Measurements from ENCODE around the gene SIK3. TPM values are rescaled to one million over a fixed set of nuclear protein-coding genes. Genes with fewer than 3 reads are reported as not detected.

SIK3 gene
- total RNA-seq, 1 experiment from 2014 or later = 34.4 TPM

GRCh38 chr11:117062498-117062897 is 35.7 kb downstream of the SIK3 start (continued):
- TF ChIP-seq PRDM15 (CRISPR knock-in tag; IDR thresholded peaks at IDR 0.05) (no peak), STAT6 (CRISPR knock-in tag; conservative IDR thresholded peaks at IDR 0.05; ENCODE audit: low read depth) (no peak)

- TF ChIP-seq KAT7 (CRISPR knock-in tag; IDR thresholded peaks at IDR 0.05; ENCODE audit: borderline replicate concordance) (no peak), CREM (CRISPR knock-in tag; IDR thresholded peaks at IDR 0.05) (no peak)
- Mint-ChIP-seq H3K27ac (no peak overlapping the region), H3K4me3 (no peak overlapping the region), H3K36me3 (no peaks in the 10 kb centered on the region), H3K9me3 (no peaks in the 10 kb centered on the region), H3K4me1 (peaks cover 25% of the 10 kb centered on the region), H3K27me3 (ENCODE audit: low read depth) (no peaks in the 10 kb centered on the region)
- ATAC-seq = no peak
- ChIA-PET CTCF (no interaction called here), POLR2A (no interaction called here)
- no peak for DNase-seq (ENCODE audit: low spot score)
These were observed 37.0 kb downstream of the SIK3 start for GRCh38 chr11:117061256-117061655.

- ATAC-seq (no peak), DNase-seq (ENCODE audit: low spot score) (no peak)
- H3K9me3 Mint-ChIP-seq = no peaks in the 10 kb centered on the region
- H3K4me1 Mint-ChIP-seq = peaks cover 24% of the 10 kb centered on the region
- no peak overlapping the region for H3K4me3 Mint-ChIP-seq
- CTCF ChIA-PET = interaction anchor here (1.2 kb wide), 1 partner anchor 46 kb away, joined by 4 read pairs; no protein-coding TSS in a partner anchor
- H3K27me3 Mint-ChIP-seq (ENCODE audit: low read depth) = no peaks in the 10 kb centered on the region
- H3K27ac Mint-ChIP-seq = no peak overlapping the region
- POLR2A ChIA-PET = no interaction called here
- TF ChIP-seq ZNF263 (CRISPR knock-in tag; IDR thresholded peaks at IDR 0.05; ENCODE audit: low read depth) (no peak), ZNF512 (CRISPR knock-in tag; IDR thresholded peaks at IDR 0.05; ENCODE audit: borderline replicate concordance) (no peak), KAT7 (CRISPR knock-in tag; IDR thresholded peaks at IDR 0.05; ENCODE audit: borderline replicate concordance) (no peak)
- H3K36me3 Mint-ChIP-seq = no peaks in the 10 kb centered on the region
These were observed 38.5 kb downstream of the SIK3 start for GRCh38 chr11:117059611-117060148.

- POLR2A ChIA-PET = no interaction called here
- no peak for DNase-seq (ENCODE audit: low spot score)
- no peaks in the 10 kb centered on the region for H3K9me3 Mint-ChIP-seq
These were observed 39.4 kb downstream of the SIK3 start for GRCh38 chr11:117058761-117059261.

More at GRCh38 chr11:117058761-117059261, 39.4 kb downstream of the SIK3 start:
- peaks cover 17% of the 10 kb centered on the region for H3K4me1 Mint-ChIP-seq
- no peaks in the 10 kb centered on the region for H3K36me3 Mint-ChIP-seq
- peak overlapping the region; percentile 70 for H3K27ac Mint-ChIP-seq
- H3K27me3 Mint-ChIP-seq (ENCODE audit: low read depth) = no peaks in the 10 kb centered on the region
- no peak for TF ChIP-seq JAZF1 (CRISPR knock-in tag; IDR thresholded peaks at IDR 0.05)
- TF ChIP-seq TEAD1 (CRISPR knock-in tag; IDR thresholded peaks at IDR 0.05) = no peak
- no peak for TF ChIP-seq NFYB (CRISPR knock-in tag; conservative IDR thresholded peaks at IDR 0.05; ENCODE audit: low read depth)
- TF ChIP-seq E2F1 (CRISPR knock-in tag; IDR thresholded peaks at IDR 0.05) = no peak
- CTCF ChIA-PET = interaction anchor here (1.2 kb wide), 1 partner anchor 47 kb away, joined by 4 read pairs; no protein-coding TSS in a partner anchor
- ATAC-seq = no peak
- no peak overlapping the region for H3K4me3 Mint-ChIP-seq

Measured in WTC11 (cell line).